HG03175 (cell line): ENCODE data around the gene FAM221A.
"Not testable (repeated sequence)": the region's sequence is repeated elsewhere in the genome, so short reads cannot be mapped to it uniquely, and the experiment has no call there.

Experiments used
- ATAC-seq: cut with Tn5 transposase; IDR thresholded peaks from one replicate; pipeline ENCODE4 v1.9.1; 2021; ENCODE audit warnings: mild to moderate bottlenecking, moderate library complexity; ENCODE audit not compliant: unreplicated experiment

FAM221A gene

GRCh38 chr7:23679898-23680413 is at the start of gene FAM221A:
Gene FAM221A, plus strand, starts transcription at chr7:23680199. Its CDS starts 20 bp downstream, at chr7:23680219.
- ATAC-seq = peak; percentile 96

GRCh38 chr7:23633417-23633816 is 46.6 kb upstream of the FAM221A start:
- ATAC-seq = no peak

- ATAC-seq = no peak
Measured at GRCh38 chr7:23645822-23646221, 34.2 kb upstream of the FAM221A start.

GRCh38 chr7:23653942-23654341 is 26.1 kb upstream of the FAM221A start:
- no peak for ATAC-seq

GRCh38 chr7:23654508-23654907 is 25.5 kb upstream of the FAM221A start:
- ATAC-seq = no peak

GRCh38 chr7:23655433-23655832 is 24.6 kb upstream of the FAM221A start:
- ATAC-seq = no peak

- ATAC-seq = no peak
Measured at GRCh38 chr7:23658831-23659427, 21.1 kb upstream of the FAM221A start.

- ATAC-seq = no peak
Measured at GRCh38 chr7:23661385-23661784, 18.6 kb upstream of the FAM221A start.

- no peak for ATAC-seq
Measured at GRCh38 chr7:23662124-23662983, 17.6 kb upstream of the FAM221A start.

GRCh38 chr7:23662984-23663313 is 17.1 kb upstream of the FAM221A start:
- no peak for ATAC-seq

GRCh38 chr7:23664122-23664521 is 15.9 kb upstream of the FAM221A start:
- no peak for ATAC-seq

GRCh38 chr7:23672033-23672432 is 8.0 kb upstream of the FAM221A start:
- no peak for ATAC-seq

- peak; percentile 38 for ATAC-seq
Measured at GRCh38 chr7:23680414-23681405, 711 bp downstream of the FAM221A start.

- ATAC-seq = not testable (repeated sequence)
Measured at GRCh38 chr7:23684041-23684440, 4.0 kb downstream of the FAM221A start.

- no peak for ATAC-seq
Measured at GRCh38 chr7:23685731-23686130, 5.7 kb downstream of the FAM221A start.

- no peak for ATAC-seq
Measured at GRCh38 chr7:23687011-23687410, 7.0 kb downstream of the FAM221A start.

GRCh38 chr7:23689165-23689564 is 9.2 kb downstream of the FAM221A start:
- no peak for ATAC-seq

GRCh38 chr7:23691320-23691719 is 11.3 kb downstream of the FAM221A start:
- ATAC-seq = no peak

GRCh38 chr7:23693224-23693623 is 13.2 kb downstream of the FAM221A start:
- no peak for ATAC-seq

GRCh38 chr7:23696916-23697441 is 17.0 kb downstream of the FAM221A start:
- peak; percentile 75 for ATAC-seq

- no peak for ATAC-seq
Measured at GRCh38 chr7:23698822-23699221, 18.8 kb downstream of the FAM221A start.
